HUES64 (cell line): Measurements from ENCODE around the gene ACSF3.
"Not testable (repeated sequence)": the region's sequence is repeated elsewhere in the genome, so short reads cannot be mapped to it uniquely, and the experiment has no call there.

Source experiments
- H3K27ac ChIP-seq: 2 replicates; pipeline ENCODE4 v1.7.0; 2013; ENCODE audit warnings: low read depth, low read length, inconsistent platforms
- H3K27me3 ChIP-seq: 2 replicates; pipeline ENCODE4 v1.6.1; 2013; ENCODE audit warnings: mild to moderate bottlenecking, low read length; ENCODE audit not compliant: insufficient read depth
- H3K36me3 ChIP-seq: 2 replicates; pipeline ENCODE4 v1.6.1; 2013; ENCODE audit warnings: mild to moderate bottlenecking, low read length; ENCODE audit not compliant: insufficient read depth
- H3K4me1 ChIP-seq: 2 replicates; pipeline ENCODE4 v1.6.1; 2013; ENCODE audit warnings: mild to moderate bottlenecking, low read length, moderate library complexity; ENCODE audit not compliant: insufficient read depth
- H3K4me3 ChIP-seq: 2 replicates; pipeline ENCODE4 v1.5.1; 2013; ENCODE audit warnings: mild to moderate bottlenecking, low read length, moderate library complexity
- H3K9ac ChIP-seq: 2 replicates; pipeline ENCODE4 v1.6.1; 2013; ENCODE audit warnings: mild to moderate bottlenecking, low read depth, low read length
- H3K9me3 ChIP-seq: 2 replicates; pipeline ENCODE4 v1.6.1; 2013; ENCODE audit warnings: low read depth, low read length; ENCODE audit not compliant: insufficient read depth
- WGBS: fragments of 150-250, 120-280 bp; methylation state at CpG from one replicate; pipeline ENCODE4 v1.1.7; 2013; ENCODE audit warnings: missing lambda C conversion rate; 5-methylcytosine and 5-hydroxymethylcytosine counted together

The ACSF3 gene

GRCh38 chr16:89159850-89160354 is 66.2 kb downstream of the ACSF3 start:
- Histone ChIP-seq H3K4me1 (no peaks in the 10 kb centered on the region), H3K36me3 (no peaks in the 10 kb centered on the region), H3K27me3 (no peaks in the 10 kb centered on the region), H3K4me3 (no peak overlapping the region), H3K9ac (no peak overlapping the region), H3K27ac (no peak overlapping the region), H3K9me3 (peaks cover 12% of the 10 kb centered on the region)
- 91% methylated on average over 20 of the region's 20 CpGs for WGBS

- peaks cover 12% of the 10 kb centered on the region for H3K9me3 ChIP-seq
- H3K27ac ChIP-seq, result no peak overlapping the region
- 92% methylated on average over 29 of the region's 29 CpGs for WGBS
- H3K9ac ChIP-seq, result no peak overlapping the region
- H3K36me3 ChIP-seq, result no peaks in the 10 kb centered on the region
- no peaks in the 10 kb centered on the region for H3K27me3 ChIP-seq
- no peak overlapping the region for H3K4me3 ChIP-seq
- no peaks in the 10 kb centered on the region for H3K4me1 ChIP-seq
Measured at GRCh38 chr16:89160977-89161701, 67.5 kb downstream of the ACSF3 start.

GRCh38 chr16:89161763-89162713 is 68.4 kb downstream of the ACSF3 start:
- Histone ChIP-seq H3K27me3 (no peaks in the 10 kb centered on the region), H3K4me1 (no peaks in the 10 kb centered on the region), H3K9ac (no peak overlapping the region), H3K4me3 (no peak overlapping the region), H3K27ac (no peak overlapping the region), H3K9me3 (peaks cover 12% of the 10 kb centered on the region), H3K36me3 (no peaks in the 10 kb centered on the region)
- 93% methylated on average over 40 of the region's 40 CpGs for WGBS

DNA sequence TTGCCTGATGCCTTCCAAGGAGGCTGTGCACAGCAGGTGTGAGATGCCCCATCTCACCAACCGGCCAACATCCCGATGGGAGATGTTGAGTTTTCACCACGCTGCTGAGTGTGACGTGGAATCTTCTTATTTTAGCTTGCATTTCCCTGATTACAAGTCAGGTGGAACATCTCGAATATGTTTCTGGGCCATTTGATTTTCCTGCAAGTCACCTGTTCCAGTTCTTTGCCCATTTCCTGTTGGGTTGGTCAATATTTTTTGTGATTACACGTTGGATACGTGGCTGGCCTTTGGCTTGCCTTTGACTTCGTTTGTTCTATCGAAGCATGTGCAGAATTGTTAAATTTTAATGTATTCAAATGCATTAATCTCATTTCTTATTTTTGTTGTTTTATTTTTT is 69.6 kb downstream of the ACSF3 start:
- WGBS, result 92% methylated on average over 9 of the region's 9 CpGs
- Histone ChIP-seq H3K27ac (no peak overlapping the region), H3K4me1 (no peaks in the 10 kb centered on the region), H3K9me3 (peaks cover 3% of the 10 kb centered on the region; the same call in 1 of the 2 replicates), H3K9ac (no peak overlapping the region), H3K27me3 (no peaks in the 10 kb centered on the region), H3K36me3 (no peaks in the 10 kb centered on the region), H3K4me3 (no peak overlapping the region)

- Histone ChIP-seq H3K4me1 (no peaks in the 10 kb centered on the region), H3K9me3 (no peaks in the 10 kb centered on the region), H3K27me3 (peaks cover 2% of the 10 kb centered on the region), H3K27ac (no peak overlapping the region), H3K36me3 (no peaks in the 10 kb centered on the region), H3K4me3 (no peak overlapping the region), H3K9ac (no peak overlapping the region)
- 87% methylated on average over 15 of the region's 15 CpGs for WGBS
Measured at GRCh38 chr16:89164436-89164835, 70.8 kb downstream of the ACSF3 start.

DNA sequence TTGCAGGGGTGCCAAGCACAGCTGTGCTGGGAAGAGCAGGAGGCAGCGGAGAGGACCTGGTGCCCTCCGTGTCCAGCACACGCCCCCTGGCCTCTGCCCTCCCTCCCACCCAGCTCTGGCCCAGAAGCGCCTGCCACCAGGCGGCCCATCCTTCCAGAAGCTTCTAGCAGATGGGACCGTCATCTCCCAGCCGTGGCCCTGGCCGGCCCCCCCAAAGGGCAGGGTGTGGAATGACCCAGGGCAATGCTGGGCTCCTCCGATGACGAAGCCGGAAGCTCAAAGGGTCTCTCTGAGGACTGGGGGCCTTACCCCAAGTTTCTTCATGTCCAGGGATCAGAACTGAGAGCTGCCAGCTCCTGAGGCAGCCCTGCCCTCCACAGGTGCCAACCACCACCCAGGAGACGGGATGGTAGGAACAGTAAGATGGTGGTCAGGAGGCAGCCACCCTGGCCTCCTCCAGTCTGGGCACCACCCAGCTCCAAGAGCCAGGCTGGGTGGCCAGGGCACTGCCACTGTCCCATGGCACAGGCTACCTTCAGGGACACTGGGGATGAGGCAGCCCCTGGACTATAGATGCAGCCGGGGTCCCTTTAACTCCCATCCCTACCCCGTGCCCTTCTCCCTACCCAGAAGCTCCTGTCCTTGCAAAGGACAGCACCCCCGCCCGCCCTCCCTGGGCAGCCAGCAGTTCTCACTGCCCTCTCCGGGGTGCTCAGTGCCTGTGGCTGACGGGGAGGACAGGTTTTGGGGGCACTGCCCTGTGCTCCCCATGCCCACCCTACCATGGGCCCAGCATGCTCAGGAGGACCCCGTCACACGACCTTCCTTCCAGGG is 71.4 kb downstream of the ACSF3 start:
- H3K36me3 ChIP-seq, result no peaks in the 10 kb centered on the region
- WGBS, result 93% methylated on average over 16 of the region's 20 CpGs
- H3K4me3 ChIP-seq, result no peak overlapping the region
- no peaks in the 10 kb centered on the region for H3K9me3 ChIP-seq
- peaks cover 8% of the 10 kb centered on the region for H3K27me3 ChIP-seq
- no peaks in the 10 kb centered on the region for H3K4me1 ChIP-seq
- H3K9ac ChIP-seq, result no peak overlapping the region
- H3K27ac ChIP-seq, result no peak overlapping the region

GRCh38 chr16:89165681-89165979 is 72.0 kb downstream of the ACSF3 start:
- not testable (repeated sequence) for H3K27ac ChIP-seq, H3K9ac ChIP-seq, H3K4me3 ChIP-seq, H3K9me3 ChIP-seq, H3K36me3 ChIP-seq, H3K4me1 ChIP-seq
- peaks cover 14% of the 10 kb centered on the region for H3K27me3 ChIP-seq
- WGBS, result 87% methylated on average over 7 of the region's 10 CpGs

- Histone ChIP-seq H3K27ac (no peak overlapping the region), H3K36me3 (no peaks in the 10 kb centered on the region), H3K9me3 (no peaks in the 10 kb centered on the region), H3K27me3 (peaks cover 22% of the 10 kb centered on the region), H3K4me3 (no peak overlapping the region), H3K9ac (no peak overlapping the region), H3K4me1 (no peaks in the 10 kb centered on the region)
- 80% methylated on average over 18 of the region's 18 CpGs for WGBS
Measured at GRCh38 chr16:89166696-89167424, 73.2 kb downstream of the ACSF3 start.

DNA sequence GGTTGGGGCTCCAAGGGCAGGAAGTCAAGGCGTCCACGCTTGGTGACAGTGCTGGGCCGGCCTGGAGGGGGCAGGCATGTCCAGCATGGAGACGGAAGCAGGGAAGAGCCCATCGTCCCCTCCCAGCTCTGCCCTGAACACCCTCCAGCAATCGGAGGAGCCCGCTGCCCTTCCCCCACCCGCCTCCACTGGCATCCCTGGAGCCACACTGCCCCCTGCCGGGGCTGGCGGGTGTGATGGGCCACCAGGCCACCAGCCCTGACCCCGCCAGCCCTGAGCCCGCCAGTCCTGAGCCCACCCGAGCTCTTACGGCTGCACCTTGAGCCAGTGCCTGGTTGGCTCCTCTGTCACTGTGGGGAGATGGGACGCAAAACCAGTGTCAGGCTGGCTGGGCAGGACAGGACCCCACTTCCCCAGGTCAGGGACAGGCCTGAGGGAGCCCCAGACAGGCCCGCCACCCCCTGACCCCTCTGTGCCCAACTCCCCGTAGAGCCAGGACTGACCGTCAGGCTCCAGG is 73.8 kb downstream of the ACSF3 start:
- Histone ChIP-seq H3K4me3 (no peak overlapping the region), H3K4me1 (no peaks in the 10 kb centered on the region), H3K27me3 (peaks cover 28% of the 10 kb centered on the region), H3K27ac (no peak overlapping the region), H3K9ac (no peak overlapping the region), H3K36me3 (no peaks in the 10 kb centered on the region), H3K9me3 (no peaks in the 10 kb centered on the region)
- WGBS, result 24% methylated on average over 18 of the region's 18 CpGs

- Histone ChIP-seq H3K36me3 (no peaks in the 10 kb centered on the region), H3K27ac (no peak overlapping the region), H3K4me3 (no peak overlapping the region), H3K9me3 (no peaks in the 10 kb centered on the region), H3K27me3 (peaks cover 32% of the 10 kb centered on the region), H3K9ac (no peak overlapping the region), H3K4me1 (peaks cover 5% of the 10 kb centered on the region; the same call in 1 of the 2 replicates)
- 88% methylated on average over 19 of the region's 23 CpGs for WGBS
Measured at GRCh38 chr16:89168381-89169189, 74.9 kb downstream of the ACSF3 start.
